Stimulated activated CD4-positive, alpha-beta T cell treated with anti-CD3 and anti-CD28 coated beads, TNF-alpha, amount 100 ng/mL, for 4 hours (primary cell): ENCODE data around the gene CCDC186.

ENCODE experiments used
- DNase-seq, 3 experiments: peaks; one replicate each; pipeline ENCODE4 v3.0.0-alpha.2; 2020; ENCODE audit warnings: low read depth in 3 of 3

CCDC186 gene

GRCh38 chr10:114173921-114174694 is at the start of gene CCDC186:
CCDC186 (minus strand) TSS chr10:114174203; CDS start chr10:114163268, 10,935 bp downstream.
- DNase-seq = peak; percentile 93 to 98 (median 97)

- DNase-seq = no peak
Observed at GRCh38 chr10:114223066-114223465, 49.1 kb upstream of the CCDC186 start.

GRCh38 chr10:114221235-114221634 is 47.2 kb upstream of the CCDC186 start:
- DNase-seq = no peak

GRCh38 chr10:114220281-114220680 is 46.3 kb upstream of the CCDC186 start:
- DNase-seq = no peak

GRCh38 chr10:114215033-114215432 is 41.0 kb upstream of the CCDC186 start:
- no peak for DNase-seq

GRCh38 chr10:114212153-114212552 is 38.1 kb upstream of the CCDC186 start:
- no peak for DNase-seq

- no peak for DNase-seq
Observed at GRCh38 chr10:114208351-114208750, 34.3 kb upstream of the CCDC186 start.

- DNase-seq = no peak
Observed at GRCh38 chr10:114207349-114207748, 33.3 kb upstream of the CCDC186 start.

GRCh38 chr10:114206902-114207301 is 32.9 kb upstream of the CCDC186 start:
- DNase-seq = no peak

- no peak for DNase-seq
Observed at GRCh38 chr10:114202812-114203211, 28.8 kb upstream of the CCDC186 start.

- DNase-seq = no peak
Observed at GRCh38 chr10:114199239-114199638, 25.2 kb upstream of the CCDC186 start.

- DNase-seq = no peak
Observed at GRCh38 chr10:114195079-114195478, 21.1 kb upstream of the CCDC186 start.

- DNase-seq = no peak
Observed at GRCh38 chr10:114189700-114190099, 15.7 kb upstream of the CCDC186 start.

GRCh38 chr10:114188900-114189299 is 14.9 kb upstream of the CCDC186 start:
- no peak for DNase-seq

- no peak for DNase-seq
Observed at GRCh38 chr10:114188001-114188400, 14.0 kb upstream of the CCDC186 start.

GRCh38 chr10:114184276-114184675 is 10.3 kb upstream of the CCDC186 start:
- DNase-seq = no peak

GRCh38 chr10:114183563-114183962 is 9.6 kb upstream of the CCDC186 start:
- DNase-seq = no peak

- DNase-seq = no peak
Observed at GRCh38 chr10:114181971-114182370, 8.0 kb upstream of the CCDC186 start.

- no peak for DNase-seq
Observed at GRCh38 chr10:114180937-114181336, 6.9 kb upstream of the CCDC186 start.

GRCh38 chr10:114179747-114180146 is 5.7 kb upstream of the CCDC186 start:
- DNase-seq = no peak

- no peak for DNase-seq
Observed at GRCh38 chr10:114179148-114179547, 5.1 kb upstream of the CCDC186 start, which contains the start of gene TDRD1. TDRD1 (plus strand) TSS chr10:114179353; CDS start chr10:114187832, 8,479 bp downstream.

- DNase-seq = no peak
Observed at GRCh38 chr10:114176511-114176910, 2.5 kb upstream of the CCDC186 start.

GRCh38 chr10:114175667-114176066 is 1.7 kb upstream of the CCDC186 start:
- DNase-seq = no peak
